Measurements from ENCODE around the gene ALDH1A2.

The ALDH1A2 gene

GRCh38 chr15:58109419-58109818 is 43.9 kb upstream of the ALDH1A2 start:
- Histone ChIP-seq H3K9me3 (no peaks in the 10 kb centered on the region), H3K4me3 (ENCODE audit: low read depth, low read length) (no peak overlapping the region), H3K27me3 (no peaks in the 10 kb centered on the region), H3K4me1 (no peaks in the 10 kb centered on the region; the same call in 1 of the 2 replicates), H3K36me3 (no peaks in the 10 kb centered on the region)
- TF ChIP-seq CTCF (IDR thresholded peaks at IDR 0.05; ENCODE audit: low read depth, low read length) = no peak
- DNase-seq = no peak

GRCh38 chr15:58108117-58108516 is 42.6 kb upstream of the ALDH1A2 start:
- DNase-seq = no peak
- no peaks in the 10 kb centered on the region for H3K36me3 ChIP-seq
- no peaks in the 10 kb centered on the region for H3K4me1 ChIP-seq
- no peak overlapping the region for H3K4me3 ChIP-seq (ENCODE audit: low read depth, low read length)
- no peaks in the 10 kb centered on the region for H3K27me3 ChIP-seq
- H3K9me3 ChIP-seq = no peaks in the 10 kb centered on the region
- TF ChIP-seq CTCF (IDR thresholded peaks at IDR 0.05; ENCODE audit: low read depth, low read length) = no peak

- Histone ChIP-seq H3K27me3 (no peaks in the 10 kb centered on the region), H3K4me3 (ENCODE audit: low read depth, low read length) (no peak overlapping the region), H3K36me3 (no peaks in the 10 kb centered on the region), H3K4me1 (no peaks in the 10 kb centered on the region), H3K9me3 (no peaks in the 10 kb centered on the region)
- no peak for TF ChIP-seq CTCF (IDR thresholded peaks at IDR 0.05; ENCODE audit: low read depth, low read length)
- DNase-seq = no peak
These were observed 38.0 kb upstream of the ALDH1A2 start for GRCh38 chr15:58103482-58103881.

- no peaks in the 10 kb centered on the region for H3K4me1 ChIP-seq
- no peak for DNase-seq
- H3K9me3 ChIP-seq = no peaks in the 10 kb centered on the region
- no peak overlapping the region for H3K4me3 ChIP-seq (ENCODE audit: low read depth, low read length)
- no peaks in the 10 kb centered on the region for H3K27me3 ChIP-seq
- no peaks in the 10 kb centered on the region; the same call in 1 of the 2 replicates for H3K36me3 ChIP-seq
- no peak for TF ChIP-seq CTCF (IDR thresholded peaks at IDR 0.05; ENCODE audit: low read depth, low read length)
These were observed 31.1 kb upstream of the ALDH1A2 start for GRCh38 chr15:58096529-58097084.

- H3K4me3 ChIP-seq (ENCODE audit: low read depth, low read length) = no peak overlapping the region
- no peak for DNase-seq
- H3K36me3 ChIP-seq = no peaks in the 10 kb centered on the region; the same call in 1 of the 2 replicates
- no peaks in the 10 kb centered on the region for H3K4me1 ChIP-seq
- no peaks in the 10 kb centered on the region for H3K9me3 ChIP-seq
- no peaks in the 10 kb centered on the region for H3K27me3 ChIP-seq
- no peak for TF ChIP-seq CTCF (IDR thresholded peaks at IDR 0.05; ENCODE audit: low read depth, low read length)
These were observed 29.9 kb upstream of the ALDH1A2 start for GRCh38 chr15:58095415-58095814.

GRCh38 chr15:58087871-58088270 is 22.4 kb upstream of the ALDH1A2 start:
- no peak for DNase-seq
- no peak overlapping the region for H3K4me3 ChIP-seq (ENCODE audit: low read depth, low read length)
- H3K27me3 ChIP-seq = no peaks in the 10 kb centered on the region
- TF ChIP-seq CTCF (IDR thresholded peaks at IDR 0.05; ENCODE audit: low read depth, low read length) = no peak
- no peaks in the 10 kb centered on the region for H3K9me3 ChIP-seq
- H3K4me1 ChIP-seq = no peaks in the 10 kb centered on the region
- H3K36me3 ChIP-seq = no peaks in the 10 kb centered on the region
